Heart left ventricle (tissue), 16 donors: Measurements from ENCODE around the gene ITGA11. TPM values are rescaled to one million over a fixed set of nuclear protein-coding genes. Genes with fewer than 3 reads are reported as not detected.

Experiments used
- ATAC-seq, 4 donors: fragments of 200-7000 bp; cut with Tn5 transposase; one replicate each; pipeline ENCODE4 v1.9.1; 2020 to 2022; ENCODE audit warnings: moderate library complexity in 4 of 4, mild to moderate bottlenecking in 3 of 4, moderate number of reproducible peaks in 1 of 4
- DNase-seq, 5 donors: peaks; one replicate each; pipeline ENCODE4 v3.0.0-alpha.2; 2020
- H3K27ac ChIP-seq, 12 donors: fragments of 200-600 bp; sonication (generic) in 4 of 12; one replicate each; pipeline versions ENCODE4 v1.5.0 to v1.8.0; 2016 to 2022; ENCODE audit warnings: mild to moderate bottlenecking in 2 of 12
- H3K27me3 ChIP-seq, 9 donors: fragments of 200-600 bp; sonication (generic) in 2 of 9; one replicate each; pipeline versions ENCODE4 v1.5.1 to v1.8.0; 2016 to 2022; ENCODE audit warnings: mild to moderate bottlenecking in 3 of 9
- H3K36me3 ChIP-seq, 9 donors: fragments of 200-600 bp; sonication (generic) in 2 of 9; one replicate each; pipeline versions ENCODE4 v1.5.0 to v1.8.0; 2018 to 2022; ENCODE audit warnings: mild to moderate bottlenecking in 2 of 9
- H3K4me1 ChIP-seq, 12 donors: fragments of 200-600 bp; sonication (generic) in 4 of 12; one replicate each; pipeline versions ENCODE4 v1.5.0 to v1.8.0; 2016 to 2022; ENCODE audit warnings: mild to moderate bottlenecking in 3 of 12
- H3K4me3 ChIP-seq, 12 donors: fragments of 200-600 bp; sonication (generic) in 4 of 12; one replicate each; pipeline versions ENCODE4 v1.5.0 to v1.8.0; 2017 to 2022; ENCODE audit warnings: mild to moderate bottlenecking in 9 of 12, moderate library complexity in 4 of 12
- H3K9me3 ChIP-seq, 12 donors: fragments of 200-600 bp; sonication (generic) in 4 of 12; one replicate each; pipeline versions ENCODE4 v1.5.0 to v1.8.0; 2016 to 2022; ENCODE audit warnings: mild to moderate bottlenecking in 1 of 12
- POLR2A ChIP-seq, 2 donors: fragments of 450-650 bp; IDR thresholded peaks; one replicate each; pipeline ENCODE4 v1.6.1; 2017; ENCODE audit warnings: antibody characterized with exemption in 2 of 2, mild to moderate bottlenecking in 2 of 2, moderate library complexity in 2 of 2
- WGBS, 4 donors: extraction: QIAGEN DNeasy Blood & Tissue Kit in 2 of 4; methylation state at CpG; one replicate each; pipeline versions ENCODE4 v1.1.5 to v1.1.7; 2013 to 2018; 5-methylcytosine and 5-hydroxymethylcytosine counted together
- intact Hi-C, 10 donors: fragments of 100-400 bp; cut with DNase I; formaldehyde crosslinking; loops; one replicate each; pipeline versions ENCODE4 v1.11.1 to v1.14.2; 2022
- polyA plus RNA-seq, 2 donors: library from polyadenylated mRNA; stranded (reverse); fragments of 200-250 nt; gene quantifications; one replicate each; pipeline ENCODE4 v1.2.3, GENCODE V29; 2013
- total RNA-seq, 9 donors: library from RNA; depleted of rRNA in 2 of 9; stranded (reverse); fragments of >200 nt in 2 of 9; fragmentation: NEBNext Ultra II Directional in 3 of 9; extraction: Animal tissue kit (Norgen Biotek cat#: 25700) in 3 of 9; gene quantifications; one replicate each; pipeline versions ENCODE4 v1.1.0 to v1.2.4, GENCODE V29; 2016 to 2023
- TF ChIP-seq, protein P1 (sequence below), 12 donors: fragments of 200-600 bp; sonication (generic) in 4 of 12; IDR thresholded peaks; one replicate each; pipeline versions ENCODE4 v1.5.0 to v1.8.0; 2018 to 2022; ENCODE audit warnings: antibody characterized with exemption in 12 of 12, mild to moderate bottlenecking in 5 of 12
- donor health status: ischemic (EF 13 %, LVEDD 7.1; RV severe dilation, severe dysfunction).
- donor health status: healthy with polysubstance abuse.
- donor health status: DM: no; HTN: yes; CAD: no.
- donor health status: DM: no; HTN: no; CAD: no.
- donor health status: ischemic (EF 25% LVEDD 6.9; RV normal size, moderate dysfunction).
- donor health status: ischemic (EF 25% LVEDD 5.7; RV mildly dilated, moderate dysfunction).
- donor health status: healthy.
- donor health status: DM: yes; HTN: yes; CAD: no.
- donor health status: ischemic (EF 35%, LVEDD 5.7; RV mildly dilated, moderate dysfunction).
- donor health status: nonischemic (EF 11% LVEDD 7.7; RV severe dilation, severe dysfunction).
- donor health status: DM: yes; HTN: yes; CAD: no.
- donor health status: PGD.
- donor health status: ischemic (EF 29% LVEDD 5.4; RV normal size, mild dysfunction).
- donor health status: nonischemic (EF 23%, LVEDD 6.1; RV moderate dilation, normal function).

The ITGA11 gene
- total and polyA plus RNA-seq, 11 donors: 2.1 to 35.5 (median 12.1) TPM

DNA sequence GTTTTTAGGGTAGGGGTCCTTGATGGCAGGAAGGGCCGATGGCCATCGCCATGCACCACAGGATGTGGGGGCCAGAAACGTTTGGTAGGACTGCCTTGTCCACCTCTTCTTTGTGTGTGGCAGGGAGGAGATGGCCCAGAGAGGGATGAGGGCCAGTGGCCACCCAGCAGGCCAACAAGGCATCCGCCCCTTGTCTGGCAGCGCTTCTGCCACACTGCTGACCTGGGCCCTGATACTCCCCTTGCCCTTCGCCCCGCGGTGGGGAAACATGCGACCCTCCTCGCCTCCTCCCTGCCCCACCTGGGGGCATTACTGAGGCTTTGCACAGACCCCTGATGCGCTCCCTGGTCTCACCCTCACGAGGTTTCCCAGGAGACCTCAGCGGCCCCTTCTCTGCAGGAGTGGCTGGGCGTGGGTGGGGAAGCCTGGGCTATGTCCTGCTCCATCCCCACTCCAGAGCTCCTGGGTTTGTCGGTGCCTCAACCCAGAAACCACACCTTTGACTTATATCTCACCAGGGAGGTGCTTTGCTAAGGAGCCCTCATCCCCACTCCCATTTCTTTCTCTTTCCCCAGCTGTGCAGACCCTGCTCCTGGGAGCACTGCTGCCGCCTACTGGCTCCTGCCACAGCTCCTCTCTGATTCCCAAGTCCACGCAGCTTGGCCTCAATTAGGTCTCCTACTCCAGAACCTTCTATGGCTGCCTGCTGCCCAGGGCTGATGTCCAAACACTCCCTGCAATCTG lies 115.7 kb downstream of the ITGA11 start:
- 69 to 74% (median 73%) methylated on average over 16 to 17 of the region's 17 CpGs for WGBS, 4 donors
- intact Hi-C loops: loop anchor here in 4 of 10 donors (5.0 to 10.0 kb wide), 4 partner anchors 49 to 239 kb away; no protein-coding TSS in a partner anchor
- Histone ChIP-seq H3K27ac (peak overlapping the region in 1 of 12 donors; percentile 27), H3K36me3 (peaks cover 0 to 44% (median 0%) of the 10 kb centered on the region in 9 donors), H3K9me3 (no peaks in the 10 kb centered on the region), H3K27me3 (no peaks in the 10 kb centered on the region), H3K4me1 (peaks cover 0 to 15% (median 4%) of the 10 kb centered on the region in 12 donors), H3K4me3 (no peak overlapping the region)
- ATAC-seq (peak in 1 of 4 donors; percentile 23), DNase-seq (peak in 2 of 5 donors; percentile 16 to 57)
- TF ChIP-seq, protein P1, sequence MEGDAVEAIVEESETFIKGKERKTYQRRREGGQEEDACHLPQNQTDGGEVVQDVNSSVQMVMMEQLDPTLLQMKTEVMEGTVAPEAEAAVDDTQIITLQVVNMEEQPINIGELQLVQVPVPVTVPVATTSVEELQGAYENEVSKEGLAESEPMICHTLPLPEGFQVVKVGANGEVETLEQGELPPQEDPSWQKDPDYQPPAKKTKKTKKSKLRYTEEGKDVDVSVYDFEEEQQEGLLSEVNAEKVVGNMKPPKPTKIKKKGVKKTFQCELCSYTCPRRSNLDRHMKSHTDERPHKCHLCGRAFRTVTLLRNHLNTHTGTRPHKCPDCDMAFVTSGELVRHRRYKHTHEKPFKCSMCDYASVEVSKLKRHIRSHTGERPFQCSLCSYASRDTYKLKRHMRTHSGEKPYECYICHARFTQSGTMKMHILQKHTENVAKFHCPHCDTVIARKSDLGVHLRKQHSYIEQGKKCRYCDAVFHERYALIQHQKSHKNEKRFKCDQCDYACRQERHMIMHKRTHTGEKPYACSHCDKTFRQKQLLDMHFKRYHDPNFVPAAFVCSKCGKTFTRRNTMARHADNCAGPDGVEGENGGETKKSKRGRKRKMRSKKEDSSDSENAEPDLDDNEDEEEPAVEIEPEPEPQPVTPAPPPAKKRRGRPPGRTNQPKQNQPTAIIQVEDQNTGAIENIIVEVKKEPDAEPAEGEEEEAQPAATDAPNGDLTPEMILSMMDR (IDR thresholded peaks at IDR 0.05): peak in 4 of 12 donors; percentile 9 to 28 (median 10)
- no peak for TF ChIP-seq POLR2A (IDR thresholded peaks at IDR 0.05)

DNA sequence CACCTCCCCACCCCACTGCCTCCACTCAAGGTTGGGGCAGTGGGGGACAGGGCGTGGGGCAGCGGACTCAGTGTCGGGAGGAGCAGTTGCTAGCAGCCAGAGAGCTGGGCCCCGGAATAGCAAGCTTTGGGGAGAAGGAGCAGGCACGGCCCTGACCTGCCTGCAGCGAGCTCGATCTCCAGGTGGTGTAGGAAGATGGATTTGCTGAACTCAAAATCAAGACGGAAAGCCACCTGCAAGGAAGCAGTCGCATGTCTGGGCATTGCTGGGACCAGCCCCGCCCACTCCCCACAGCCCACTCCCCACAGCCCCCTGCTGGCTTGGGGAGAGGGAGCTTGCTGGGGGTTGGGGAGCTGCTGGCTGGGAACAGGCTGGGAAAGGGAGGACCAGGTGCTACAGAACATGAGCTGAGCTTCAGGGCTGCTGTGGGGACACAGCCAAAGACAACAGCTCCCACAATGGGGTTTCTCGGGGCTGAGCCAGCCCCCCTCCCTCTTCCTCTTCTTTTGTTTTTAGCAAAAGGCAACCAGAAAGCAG lies 116.4 kb downstream of the ITGA11 start:
- 72 to 88% (median 82%) methylated on average over 9 to 11 of the region's 11 CpGs for WGBS, 4 donors
- H3K4me3 ChIP-seq: no peak overlapping the region
- H3K4me1 ChIP-seq: peaks cover 0 to 18% (median 5%) of the 10 kb centered on the region in 12 donors
- H3K27ac ChIP-seq: no peak overlapping the region
- H3K36me3 ChIP-seq: peaks cover 0 to 51% (median 0%) of the 10 kb centered on the region in 9 donors
- peak in 1 of 4 donors; percentile 55 for ATAC-seq
- no peaks in the 10 kb centered on the region for H3K9me3 ChIP-seq
- no peaks in the 10 kb centered on the region for H3K27me3 ChIP-seq
- intact Hi-C loops: loop anchor here in 4 of 10 donors (5.0 to 10.0 kb wide), 4 partner anchors 49 to 239 kb away; no protein-coding TSS in a partner anchor
- peak in 1 of 5 donors; percentile 19 for DNase-seq
- TF ChIP-seq POLR2A (IDR thresholded peaks at IDR 0.05): no peak
- TF ChIP-seq, protein P1 (IDR thresholded peaks at IDR 0.05): no peak

DNA sequence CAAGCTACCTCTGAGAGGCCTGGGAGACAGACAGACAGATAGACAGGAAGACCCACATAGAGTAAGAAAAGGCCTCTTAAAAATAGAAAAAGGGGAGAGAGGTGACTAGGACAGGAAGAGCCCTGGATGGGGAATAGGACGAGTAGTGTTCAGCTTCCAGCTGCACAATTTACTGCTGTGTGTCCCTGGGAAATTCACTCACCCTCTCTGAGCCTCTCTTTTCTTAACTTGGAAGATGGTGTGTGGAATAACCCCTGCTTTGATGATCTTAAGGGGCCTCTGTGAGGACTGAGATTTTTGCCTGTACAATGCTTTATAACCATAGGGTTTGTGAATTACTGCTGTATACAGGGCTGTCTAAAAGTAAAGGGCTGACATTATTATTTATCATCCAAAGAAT lies 116.9 kb downstream of the ITGA11 start:
- no peak for DNase-seq
- no peak for ATAC-seq
- peaks cover 0 to 53% (median 0%) of the 10 kb centered on the region in 9 donors for H3K36me3 ChIP-seq
- H3K4me1 ChIP-seq: peaks cover 0 to 23% (median 5%) of the 10 kb centered on the region in 12 donors
- 79 to 93% (median 82%) methylated on average over 1 of the region's 1 CpG for WGBS, 4 donors
- no peaks in the 10 kb centered on the region for H3K27me3 ChIP-seq
- intact Hi-C loops: loop anchor here in 4 of 10 donors (5.0 to 10.0 kb wide), 4 partner anchors 50 to 240 kb away; no protein-coding TSS in a partner anchor
- no peak overlapping the region for H3K27ac ChIP-seq
- TF ChIP-seq, protein P1 (IDR thresholded peaks at IDR 0.05): no peak
- no peak for TF ChIP-seq POLR2A (IDR thresholded peaks at IDR 0.05)
- H3K4me3 ChIP-seq: no peak overlapping the region
- H3K9me3 ChIP-seq: no peaks in the 10 kb centered on the region

DNA sequence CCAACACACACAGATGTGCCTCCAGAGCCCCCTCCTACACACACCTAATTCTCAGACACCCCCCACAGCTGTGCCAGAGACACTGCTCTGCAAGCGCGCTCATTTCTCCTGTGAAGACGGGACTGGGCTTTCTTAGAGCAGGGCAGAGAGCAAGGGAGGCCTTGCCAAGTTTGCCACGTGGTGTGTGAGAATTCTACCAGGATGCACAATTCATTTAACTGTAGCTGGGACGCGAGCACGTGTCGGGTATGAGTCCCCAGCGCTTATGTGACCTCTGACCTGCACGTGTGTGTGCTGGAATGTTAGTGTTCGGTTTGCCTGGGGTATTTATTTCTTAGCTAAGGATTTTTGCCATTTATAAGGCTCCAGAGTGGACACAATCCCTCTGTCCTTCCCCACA lies 117.4 kb downstream of the ITGA11 start:
- Histone ChIP-seq H3K27me3 (no peaks in the 10 kb centered on the region), H3K4me1 (peaks cover 0 to 25% (median 5%) of the 10 kb centered on the region in 12 donors), H3K9me3 (no peaks in the 10 kb centered on the region), H3K4me3 (no peak overlapping the region), H3K36me3 (peaks cover 0 to 48% (median 0%) of the 10 kb centered on the region in 9 donors), H3K27ac (no peak overlapping the region)
- ATAC-seq: no peak
- DNase-seq: peak in 1 of 5 donors; percentile 4
- no peak for TF ChIP-seq POLR2A (IDR thresholded peaks at IDR 0.05)
- TF ChIP-seq, protein P1 (IDR thresholded peaks at IDR 0.05): no peak
- WGBS, 4 donors: 92 to 95% (median 94%) methylated on average over 11 of the region's 11 CpGs
- intact Hi-C loops: loop anchor here in 6 of 10 donors (5.0 to 10.0 kb wide), 5 partner anchors 50 to 240 kb away; no protein-coding TSS in a partner anchor
